Loucy (cell line): ENCODE measurements around the gene PRKN.

Source experiments
- H2AFZ ChIP-seq: fragments of 200-600 bp; sonication (generic); 2 replicates; pipeline ENCODE4 v1.6.0; 2016; ENCODE audit warnings: antibody characterized with exemption, mild to moderate bottlenecking, low read length, moderate library complexity
- H3F3A ChIP-seq: fragments of 200-600 bp; 2 replicates; pipeline ENCODE4 v1.6.0; 2016; ENCODE audit warnings: antibody characterized with exemption, low read depth, mild to moderate bottlenecking
- H3K27me3 ChIP-seq: fragments of 200-600 bp; sonication (generic); 2 replicates; pipeline ENCODE4 v1.6.1; 2014; ENCODE audit warnings: low read length, mild to moderate bottlenecking; ENCODE audit not compliant: insufficient read depth, poor library complexity, severe bottlenecking
- H3K36me3 ChIP-seq: fragments of 200-600 bp; sonication (generic); 2 replicates; pipeline ENCODE4 v1.6.1; 2016; ENCODE audit warnings: low read length; ENCODE audit not compliant: insufficient read depth
- H3K4me1 ChIP-seq: fragments of 200-600 bp; sonication (generic); 2 replicates; pipeline ENCODE4 v1.5.1; 2014; ENCODE audit warnings: low read length, mild to moderate bottlenecking; ENCODE audit not compliant: insufficient read depth, poor library complexity, severe bottlenecking
- H3K4me2 ChIP-seq: fragments of 200-600 bp; sonication (generic); 2 replicates; pipeline ENCODE4 v1.6.0; 2014; ENCODE audit warnings: antibody characterized with exemption, low read length, low read depth, mild to moderate bottlenecking; ENCODE audit not compliant: poor library complexity, severe bottlenecking
- H3K4me3 ChIP-seq: fragments of 200-600 bp; sonication (generic); 2 replicates; pipeline ENCODE4 v1.5.1; 2014; ENCODE audit warnings: low read length, mild to moderate bottlenecking, mixed read lengths; ENCODE audit not compliant: poor library complexity, severe bottlenecking
- H3K79me2 ChIP-seq: fragments of 200-600 bp; sonication (generic); 2 replicates; pipeline ENCODE4 v1.6.1; 2014; ENCODE audit warnings: low read length; ENCODE audit not compliant: insufficient read depth
- H3K9ac ChIP-seq: fragments of 200-600 bp; sonication (generic); 2 replicates; pipeline ENCODE4 v1.6.0; 2014; ENCODE audit warnings: mild to moderate bottlenecking, low read depth, low read length, moderate library complexity; ENCODE audit not compliant: poor library complexity, severe bottlenecking
- H3K9me2 ChIP-seq: fragments of 200-600 bp; sonication (generic); replicated peaks from 2 replicates; pipeline ENCODE4 v1.6.1; 2016; ENCODE audit warnings: low read depth, low read length, mixed read lengths
- H3K9me3 ChIP-seq: fragments of 200-600 bp; sonication (generic); 2 replicates; pipeline ENCODE4 v1.6.1; 2014; ENCODE audit warnings: mild to moderate bottlenecking, antibody characterized with exemption, low read length, low read depth; ENCODE audit not compliant: insufficient read depth
- H4K20me1 ChIP-seq: fragments of 200-600 bp; sonication (generic); 2 replicates; pipeline ENCODE4 v1.6.0; 2014; ENCODE audit warnings: antibody characterized with exemption, low read length, mild to moderate bottlenecking; ENCODE audit not compliant: insufficient read depth, poor library complexity, severe bottlenecking
- EZH2phosphoT487 ChIP-seq: fragments of 200-600 bp; IDR thresholded peaks from 2 replicates; pipeline ENCODE4 v1.6.1; 2018; ENCODE audit warnings: antibody characterized with exemption, mild to moderate bottlenecking, moderate library complexity, borderline replicate concordance
- TF ChIP-seq, protein P1 (sequence below): fragments of 200-600 bp; sonication (generic); conservative IDR thresholded peaks from 2 replicates; pipeline ENCODE4 v1.5.1; 2014; ENCODE audit warnings: mild to moderate bottlenecking, antibody characterized with exemption, low read length

Gene PRKN

DNA sequence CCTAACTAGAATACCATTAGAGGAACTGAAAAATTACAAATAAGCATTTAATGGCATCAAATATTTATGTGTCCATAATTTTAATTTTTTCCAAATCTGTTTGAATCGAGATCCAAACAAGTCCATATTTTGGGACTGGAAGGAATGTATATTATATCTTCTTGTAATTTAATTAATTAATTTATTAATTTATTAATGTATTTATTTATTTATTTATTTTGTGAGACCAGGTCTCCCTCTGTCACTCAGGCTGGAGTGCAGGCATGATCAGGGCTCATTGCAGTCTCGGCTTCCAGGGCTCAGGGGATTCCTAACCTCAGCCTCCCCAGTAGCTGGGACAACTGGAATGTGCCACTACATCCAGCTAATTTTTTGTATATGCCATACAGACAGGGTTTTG lies 453.6 kb downstream of the PRKN start:
- Histone ChIP-seq H3K27me3 (no peaks in the 10 kb centered on the region), H3K9me2 (no peaks in the 10 kb centered on the region), H3K9ac (no peak overlapping the region), H3K4me3 (no peak overlapping the region), H3F3A (no peaks in the 10 kb centered on the region), H3K36me3 (no peaks in the 10 kb centered on the region), H2AFZ (no peak overlapping the region), H3K4me1 (no peaks in the 10 kb centered on the region), H3K79me2 (no peaks in the 10 kb centered on the region), H3K4me2 (no peak overlapping the region), H4K20me1 (no peaks in the 10 kb centered on the region), H3K9me3 (no peaks in the 10 kb centered on the region; the same call in 1 of the 2 replicates)
- no peak for TF ChIP-seq EZH2phosphoT487
- TF ChIP-seq, protein P1, sequence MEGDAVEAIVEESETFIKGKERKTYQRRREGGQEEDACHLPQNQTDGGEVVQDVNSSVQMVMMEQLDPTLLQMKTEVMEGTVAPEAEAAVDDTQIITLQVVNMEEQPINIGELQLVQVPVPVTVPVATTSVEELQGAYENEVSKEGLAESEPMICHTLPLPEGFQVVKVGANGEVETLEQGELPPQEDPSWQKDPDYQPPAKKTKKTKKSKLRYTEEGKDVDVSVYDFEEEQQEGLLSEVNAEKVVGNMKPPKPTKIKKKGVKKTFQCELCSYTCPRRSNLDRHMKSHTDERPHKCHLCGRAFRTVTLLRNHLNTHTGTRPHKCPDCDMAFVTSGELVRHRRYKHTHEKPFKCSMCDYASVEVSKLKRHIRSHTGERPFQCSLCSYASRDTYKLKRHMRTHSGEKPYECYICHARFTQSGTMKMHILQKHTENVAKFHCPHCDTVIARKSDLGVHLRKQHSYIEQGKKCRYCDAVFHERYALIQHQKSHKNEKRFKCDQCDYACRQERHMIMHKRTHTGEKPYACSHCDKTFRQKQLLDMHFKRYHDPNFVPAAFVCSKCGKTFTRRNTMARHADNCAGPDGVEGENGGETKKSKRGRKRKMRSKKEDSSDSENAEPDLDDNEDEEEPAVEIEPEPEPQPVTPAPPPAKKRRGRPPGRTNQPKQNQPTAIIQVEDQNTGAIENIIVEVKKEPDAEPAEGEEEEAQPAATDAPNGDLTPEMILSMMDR = no peak

DNA sequence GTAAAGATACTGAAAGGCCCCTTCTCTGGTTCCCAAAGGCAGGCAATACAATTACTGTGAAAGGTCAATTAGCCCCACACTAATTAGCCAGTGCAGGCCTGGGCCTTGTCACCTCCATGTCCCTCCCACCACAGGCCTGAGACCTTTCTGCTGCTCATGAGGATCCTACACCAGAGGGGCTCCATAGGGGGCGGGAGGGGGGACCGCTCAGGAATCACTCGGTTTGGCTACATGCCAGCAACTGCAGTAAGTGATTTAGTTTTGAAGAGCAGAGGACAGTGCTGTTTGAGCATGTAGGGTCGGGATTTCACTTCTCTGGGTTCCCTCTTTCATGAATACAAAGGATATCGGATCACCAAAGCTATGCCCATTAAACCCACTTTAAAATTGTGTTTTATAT lies 455.6 kb downstream of the PRKN start:
- no peaks in the 10 kb centered on the region for H3K36me3 ChIP-seq
- no peaks in the 10 kb centered on the region for H3F3A ChIP-seq
- no peak overlapping the region for H2AFZ ChIP-seq
- no peak overlapping the region for H3K4me3 ChIP-seq
- no peaks in the 10 kb centered on the region for H3K79me2 ChIP-seq
- no peaks in the 10 kb centered on the region; the same call in 1 of the 2 replicates for H3K9me3 ChIP-seq
- no peak overlapping the region for H3K4me2 ChIP-seq
- no peaks in the 10 kb centered on the region for H4K20me1 ChIP-seq
- no peaks in the 10 kb centered on the region for H3K9me2 ChIP-seq
- no peaks in the 10 kb centered on the region for H3K27me3 ChIP-seq
- TF ChIP-seq, protein P1 = no peak
- TF ChIP-seq EZH2phosphoT487 = no peak
- no peak overlapping the region for H3K9ac ChIP-seq
- no peaks in the 10 kb centered on the region for H3K4me1 ChIP-seq

DNA sequence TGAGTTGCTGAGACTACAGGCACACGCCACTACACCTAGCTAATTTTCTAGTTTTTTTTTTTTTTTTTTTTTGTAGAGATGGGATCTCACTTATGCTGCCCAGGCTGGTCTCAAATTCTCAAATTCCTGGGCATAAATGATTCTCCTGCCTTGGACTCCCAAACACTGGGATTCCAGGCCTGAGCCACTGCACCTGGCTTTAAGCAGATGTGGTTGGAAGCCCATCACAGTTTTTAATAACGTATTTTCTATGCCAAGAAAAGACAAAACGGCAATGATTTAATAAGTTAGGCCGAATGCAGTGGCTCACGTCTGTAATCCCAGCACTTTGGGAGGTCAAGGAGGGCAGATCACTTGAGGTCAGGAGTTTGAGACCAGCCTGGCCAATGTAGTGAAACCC lies 456.6 kb downstream of the PRKN start:
- H3K4me2 ChIP-seq = no peak overlapping the region
- H3F3A ChIP-seq = no peaks in the 10 kb centered on the region
- no peaks in the 10 kb centered on the region for H3K4me1 ChIP-seq
- no peak overlapping the region for H2AFZ ChIP-seq
- no peak overlapping the region for H3K4me3 ChIP-seq
- TF ChIP-seq EZH2phosphoT487 = no peak
- TF ChIP-seq, protein P1 = no peak
- H4K20me1 ChIP-seq = no peaks in the 10 kb centered on the region
- H3K9me2 ChIP-seq = no peaks in the 10 kb centered on the region
- H3K9ac ChIP-seq = no peak overlapping the region
- no peaks in the 10 kb centered on the region for H3K36me3 ChIP-seq
- no peaks in the 10 kb centered on the region for H3K27me3 ChIP-seq
- no peaks in the 10 kb centered on the region for H3K79me2 ChIP-seq
- no peaks in the 10 kb centered on the region; the same call in 1 of the 2 replicates for H3K9me3 ChIP-seq
